Adipose tissue (tissue), 3 donors: ENCODE data around the gene HS6ST2. TPM values are rescaled to one million over a fixed set of nuclear protein-coding genes. Genes with fewer than 3 reads are reported as not detected.
"Not testable (repeated sequence)": the region's sequence is repeated elsewhere in the genome, so short reads cannot be mapped to it uniquely, and the experiment has no call there.

Experiments used
- H3K27ac ChIP-seq: one replicate; pipeline ENCODE4 v1.5.1; 2013; ENCODE audit warnings: low read depth, low read length
- WGBS, 3 donors: extraction: QIAGEN DNeasy Blood & Tissue Kit; methylation state at CpG; one replicate each; pipeline ENCODE4 v1.1.7; 2013; 5-methylcytosine and 5-hydroxymethylcytosine counted together
- polyA plus RNA-seq, 3 donors: library from polyadenylated mRNA; stranded (reverse); fragments of 200-250 nt; gene quantifications; one replicate each; pipeline ENCODE4 v1.2.3, GENCODE V29; 2013
- donor health status: healthy with polysubstance abuse.
- donor health status: Bipolar disorder and iron deficiency.
- donor health status: healthy.

Gene HS6ST2
- under 1 TPM in 2 of 3 donors, not detected in 1; 0.10 to 0.59 TPM for polyA plus RNA-seq

GRCh38 chrX:132958091-132958703 lies at the start of gene HS6ST2:
Gene HS6ST2 (minus strand): TSS chrX:132958629.
- 1 to 40% (median 7%) methylated on average over 19 to 63 of the region's 63 CpGs for WGBS, 3 donors
- no peak within 1 kb of the TSS for H3K27ac ChIP-seq

- 88 to 94% (median 90%) methylated on average over 3 of the region's 3 CpGs for WGBS, 3 donors
- no peak overlapping the region for H3K27ac ChIP-seq
These were observed 49.0 kb upstream of the HS6ST2 start for GRCh38 chrX:133007458-133007857.

- no peak overlapping the region for H3K27ac ChIP-seq
- 85 to 100% (median 90%) methylated on average over 1 of the region's 1 CpG for WGBS, 3 donors
These were observed 47.2 kb upstream of the HS6ST2 start for GRCh38 chrX:133005616-133006015.

- no peak overlapping the region for H3K27ac ChIP-seq
- WGBS, 3 donors, result 14 to 17% (median 16%) methylated on average over 2 of the region's 2 CpGs
These were observed 46.6 kb upstream of the HS6ST2 start for GRCh38 chrX:133005042-133005441.

- 69 to 79% (median 75%) methylated on average over 1 of the region's 1 CpG for WGBS, 3 donors
- H3K27ac ChIP-seq, result no peak overlapping the region
These were observed 40.8 kb upstream of the HS6ST2 start for GRCh38 chrX:132999209-132999608.

GRCh38 chrX:132990835-132991234 lies 32.4 kb upstream of the HS6ST2 start:
- WGBS, 3 donors, result 68 to 96% (median 91%) methylated on average over 2 of the region's 2 CpGs
- H3K27ac ChIP-seq, result no peak overlapping the region

GRCh38 chrX:132986556-132986955 lies 28.1 kb upstream of the HS6ST2 start:
- H3K27ac ChIP-seq, result no peak overlapping the region

- 73 to 80% (median 73%) methylated on average over 7 of the region's 7 CpGs for WGBS, 3 donors
- no peak overlapping the region for H3K27ac ChIP-seq
These were observed 25.7 kb upstream of the HS6ST2 start for GRCh38 chrX:132984058-132984650.

- H3K27ac ChIP-seq, result no peak overlapping the region
- 16 to 49% (median 23%) methylated on average over 2 of the region's 2 CpGs for WGBS, 3 donors
These were observed 25.1 kb upstream of the HS6ST2 start for GRCh38 chrX:132983496-132983895.

- WGBS, 3 donors, result 91 to 98% (median 97%) methylated on average over 2 of the region's 2 CpGs
- not testable (repeated sequence) for H3K27ac ChIP-seq
These were observed 21.6 kb upstream of the HS6ST2 start for GRCh38 chrX:132980035-132980434.

- 44 to 71% (median 47%) methylated on average over 6 of the region's 6 CpGs for WGBS, 3 donors
These were observed 10.0 kb upstream of the HS6ST2 start for GRCh38 chrX:132968296-132968949.

GRCh38 chrX:132967049-132967448 lies 8.6 kb upstream of the HS6ST2 start:
- no peak overlapping the region for H3K27ac ChIP-seq
- WGBS, 3 donors, result 57 to 82% (median 62%) methylated on average over 3 of the region's 3 CpGs

More at GRCh38 chrX:132968296-132968949, 10.0 kb upstream of the HS6ST2 start:
- no peak overlapping the region for H3K27ac ChIP-seq

GRCh38 chrX:132965461-132965860 lies 7.0 kb upstream of the HS6ST2 start:
- 73 to 96% (median 91%) methylated on average over 4 of the region's 4 CpGs for WGBS, 3 donors
- no peak overlapping the region for H3K27ac ChIP-seq

GRCh38 chrX:132961511-132961910 lies 3.1 kb upstream of the HS6ST2 start:
- H3K27ac ChIP-seq, result no peak overlapping the region
- WGBS, 3 donors, result 69 to 100% (median 85%) methylated on average over 1 of the region's 1 CpG

- no peak overlapping the region for H3K27ac ChIP-seq
- WGBS, 3 donors, result 1 to 38% (median 1%) methylated on average over 34 to 86 of the region's 87 CpGs
These were observed 978 bp downstream of the HS6ST2 start for GRCh38 chrX:132957211-132958090.

- 1 to 39% (median 1%) methylated on average over 55 to 83 of the region's 83 CpGs for WGBS, 3 donors
- no peak overlapping the region for H3K27ac ChIP-seq
These were observed 1.8 kb downstream of the HS6ST2 start for GRCh38 chrX:132956421-132957210.

GRCh38 chrX:132955690-132956089 lies 2.7 kb downstream of the HS6ST2 start:
- WGBS, 3 donors, result 26 to 42% (median 36%) methylated on average over 10 to 11 of the region's 11 CpGs

GRCh38 chrX:132954323-132954722 lies 4.1 kb downstream of the HS6ST2 start:
- WGBS, 3 donors, result 45 to 96% (median 80%) methylated on average over 3 of the region's 3 CpGs
- H3K27ac ChIP-seq, result no peak overlapping the region

More at GRCh38 chrX:132955690-132956089, 2.7 kb downstream of the HS6ST2 start:
- no peak overlapping the region for H3K27ac ChIP-seq
